GM12875 (cell line): ENCODE measurements around the gene SMIM33.

Source experiments
- H3K4me3 ChIP-seq: one replicate; pipeline ENCODE4 v1.5.1; 2011; ENCODE audit warnings: low read depth, low read length, control low read depth
- CTCF ChIP-seq: IDR thresholded peaks from 2 replicates; pipeline ENCODE4 v1.5.1; 2011; ENCODE audit warnings: low read depth, mild to moderate bottlenecking, control low read depth, inconsistent platforms, low read length, moderate library complexity, borderline replicate concordance; ENCODE audit not compliant: insufficient read depth

SMIM33 gene

GRCh38 chr5:139458580-139459407, 12.0 kb upstream of the SMIM33 start:
- no peak for TF ChIP-seq CTCF
- H3K4me3 ChIP-seq = no peak overlapping the region

GRCh38 chr5:139459451-139459934, 11.3 kb upstream of the SMIM33 start:
- no peak overlapping the region for H3K4me3 ChIP-seq
- TF ChIP-seq CTCF = no peak

- TF ChIP-seq CTCF = no peak
- no peak overlapping the region for H3K4me3 ChIP-seq
Observed at GRCh38 chr5:139460455-139460854, 10.3 kb upstream of the SMIM33 start.

GRCh38 chr5:139461176-139461575, 9.6 kb upstream of the SMIM33 start:
- no peak overlapping the region for H3K4me3 ChIP-seq
- TF ChIP-seq CTCF = no peak

- no peak overlapping the region for H3K4me3 ChIP-seq
- TF ChIP-seq CTCF = no peak
Observed at GRCh38 chr5:139461698-139462097, 9.1 kb upstream of the SMIM33 start.

GRCh38 chr5:139462586-139463276, 8.1 kb upstream of the SMIM33 start, which contains the start of gene ECSCR:
Gene ECSCR, minus strand, starts transcription at chr5:139462743. Its CDS starts 73 bp downstream, at chr5:139462670.
- no peak within 1 kb of the TSS for H3K4me3 ChIP-seq
- TF ChIP-seq CTCF = no peak

GRCh38 chr5:139468421-139468931, 2.3 kb upstream of the SMIM33 start:
- no peak overlapping the region for H3K4me3 ChIP-seq
- no peak for TF ChIP-seq CTCF
